GM21526 (cell line): ENCODE measurements around the gene SLC35F3.
"Not testable (repeated sequence)": the region's sequence is repeated elsewhere in the genome, so short reads cannot be mapped to it uniquely, and the experiment has no call there.

Source experiments
- ATAC-seq: cut with Tn5 transposase; IDR thresholded peaks from one replicate; pipeline ENCODE4 v1.9.1; 2021; ENCODE audit warnings: moderate library complexity; ENCODE audit not compliant: unreplicated experiment, low FRiP score

Gene SLC35F3

GRCh38 chr1:234271243-234271606, 366.7 kb downstream of the SLC35F3 start:
- peak; percentile 96 for ATAC-seq

- ATAC-seq, result no peak
Measured at GRCh38 chr1:234272656-234273312, 368.3 kb downstream of the SLC35F3 start.

GRCh38 chr1:234273981-234274380, 369.5 kb downstream of the SLC35F3 start:
- ATAC-seq, result no peak

GRCh38 chr1:234276151-234276788, 371.8 kb downstream of the SLC35F3 start:
- ATAC-seq, result no peak

- no peak for ATAC-seq
Measured at GRCh38 chr1:234277161-234277868, 372.8 kb downstream of the SLC35F3 start.

- no peak for ATAC-seq
Measured at GRCh38 chr1:234279021-234279420, 374.5 kb downstream of the SLC35F3 start.

GRCh38 chr1:234280500-234280899, 376.0 kb downstream of the SLC35F3 start:
- ATAC-seq, result no peak

- no peak for ATAC-seq
Measured at GRCh38 chr1:234281826-234282489, 377.5 kb downstream of the SLC35F3 start.

GRCh38 chr1:234286206-234286605, 381.7 kb downstream of the SLC35F3 start:
- ATAC-seq, result no peak

- no peak for ATAC-seq
Measured at GRCh38 chr1:234288946-234289345, 384.5 kb downstream of the SLC35F3 start.

- ATAC-seq, result no peak
Measured at GRCh38 chr1:234289538-234290305, 385.2 kb downstream of the SLC35F3 start.

GRCh38 chr1:234292011-234292410, 387.5 kb downstream of the SLC35F3 start:
- no peak for ATAC-seq

- no peak for ATAC-seq
Measured at GRCh38 chr1:234292548-234292947, 388.1 kb downstream of the SLC35F3 start.

GRCh38 chr1:234294109-234294817, 389.8 kb downstream of the SLC35F3 start:
- ATAC-seq, result no peak

- ATAC-seq, result no peak
Measured at GRCh38 chr1:234295068-234295467, 390.6 kb downstream of the SLC35F3 start.

GRCh38 chr1:234295626-234296025, 391.1 kb downstream of the SLC35F3 start:
- no peak for ATAC-seq

- no peak for ATAC-seq
Measured at GRCh38 chr1:234296496-234296895, 392.0 kb downstream of the SLC35F3 start.

- ATAC-seq, result no peak
Measured at GRCh38 chr1:234297668-234298067, 393.2 kb downstream of the SLC35F3 start.

GRCh38 chr1:234300096-234300495, 395.6 kb downstream of the SLC35F3 start:
- no peak for ATAC-seq

GRCh38 chr1:234301663-234302062, 397.2 kb downstream of the SLC35F3 start:
- ATAC-seq, result not testable (repeated sequence)
